Stimulated activated CD4-positive, alpha-beta T cell treated with anti-CD3 and anti-CD28 coated beads, Interleukin-12 subunit alpha, Interleukin-12 subunit beta, amount 100 ng/mL, for 48 hours (primary cell): ENCODE results near the gene GAS7.
"Not testable (repeated sequence)": the region's sequence is repeated elsewhere in the genome, so short reads cannot be mapped to it uniquely, and the experiment has no call there.

Experiments
- DNase-seq, 3 donors: peaks; one replicate each; pipeline ENCODE4 v3.0.0-alpha.2; 2020; ENCODE audit warnings: low read depth in 2 of 3, low spot score in 1 of 3

Gene GAS7

DNA sequence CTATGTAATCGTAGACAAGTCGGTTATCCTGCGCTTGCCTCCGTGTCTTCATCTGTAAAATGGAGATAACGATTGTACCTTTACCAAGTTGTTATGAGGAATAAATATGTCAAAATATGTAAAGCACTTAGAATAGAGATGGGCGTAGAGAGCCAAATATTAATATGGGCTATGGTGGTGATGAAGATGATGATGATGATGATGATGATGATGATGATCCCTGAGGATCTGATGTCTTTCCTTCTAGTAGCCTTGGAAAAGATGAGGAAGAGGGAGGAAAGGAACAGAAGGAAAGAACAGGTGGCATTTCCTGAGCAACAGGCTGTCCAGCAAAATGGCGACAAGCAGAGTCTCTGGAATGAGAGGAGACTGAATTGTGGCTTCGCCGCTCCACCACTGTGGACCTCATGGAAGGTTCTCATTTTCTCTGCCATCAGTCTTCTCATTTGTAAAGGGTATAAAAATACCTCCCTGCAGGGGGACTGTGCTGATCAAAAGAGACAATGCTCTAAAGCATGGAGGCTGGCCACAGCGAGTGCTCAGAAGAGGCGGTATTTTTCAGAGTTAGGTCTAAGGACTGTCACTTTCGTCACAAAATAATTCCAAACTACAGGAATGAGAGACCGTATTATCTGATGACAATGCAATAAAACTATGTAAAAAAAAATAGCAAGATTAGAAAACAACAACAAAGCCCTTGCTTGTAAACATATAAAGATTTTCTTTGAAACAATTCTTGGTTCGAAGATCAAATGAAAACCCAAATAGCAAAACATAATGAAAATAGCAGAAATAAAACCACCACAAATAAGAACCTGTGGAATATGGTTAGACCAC lies 276.2 kb downstream of the GAS7 start:
- no peak for DNase-seq

DNA sequence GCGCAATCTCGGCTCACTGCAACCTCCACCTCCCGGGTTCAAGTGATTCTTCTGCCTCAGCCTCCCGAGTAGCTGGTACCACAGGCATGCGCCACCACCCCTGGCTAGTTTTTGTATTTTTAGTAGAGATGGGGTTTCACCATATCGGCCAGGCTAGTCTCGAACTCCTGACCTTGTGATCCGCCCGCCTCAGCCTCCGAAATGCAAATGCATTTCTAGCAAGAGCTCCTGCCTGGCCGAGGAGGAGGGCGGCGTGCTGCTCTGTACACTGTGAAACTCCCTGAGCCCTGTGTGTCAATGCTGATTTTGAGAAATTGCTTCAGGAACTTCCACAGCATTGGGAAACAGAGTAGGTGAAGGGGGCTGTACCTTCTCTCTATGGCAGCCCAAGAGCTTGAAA lies 277.2 kb downstream of the GAS7 start:
- not testable (repeated sequence) for DNase-seq

DNA sequence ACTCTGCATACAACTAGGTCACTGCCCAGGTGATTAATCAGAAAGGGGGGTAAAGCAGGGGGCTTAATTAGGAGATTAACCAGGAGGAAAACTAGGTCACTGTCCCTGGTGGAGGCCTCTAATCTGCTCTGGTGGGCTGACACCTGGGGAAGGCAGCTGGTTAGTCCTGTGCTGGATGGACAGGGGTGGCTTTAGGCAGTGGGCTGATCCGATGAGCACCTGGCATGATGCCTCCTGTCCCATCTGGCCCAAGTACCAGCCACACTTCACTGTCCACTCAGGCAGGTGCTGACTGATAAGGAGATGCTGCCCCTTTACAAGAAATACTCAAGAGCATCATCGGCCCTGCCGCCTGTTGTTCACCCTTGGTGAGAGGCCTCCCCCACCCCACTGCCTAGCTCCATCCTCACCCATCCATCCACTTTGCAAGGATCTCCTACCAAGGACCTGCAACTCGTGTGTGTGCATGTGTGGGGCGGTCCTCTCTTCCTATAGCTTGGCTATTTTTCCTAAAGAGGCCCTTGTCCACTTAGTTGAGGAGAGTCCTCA lies 279.5 kb downstream of the GAS7 start:
- no peak for DNase-seq

DNA sequence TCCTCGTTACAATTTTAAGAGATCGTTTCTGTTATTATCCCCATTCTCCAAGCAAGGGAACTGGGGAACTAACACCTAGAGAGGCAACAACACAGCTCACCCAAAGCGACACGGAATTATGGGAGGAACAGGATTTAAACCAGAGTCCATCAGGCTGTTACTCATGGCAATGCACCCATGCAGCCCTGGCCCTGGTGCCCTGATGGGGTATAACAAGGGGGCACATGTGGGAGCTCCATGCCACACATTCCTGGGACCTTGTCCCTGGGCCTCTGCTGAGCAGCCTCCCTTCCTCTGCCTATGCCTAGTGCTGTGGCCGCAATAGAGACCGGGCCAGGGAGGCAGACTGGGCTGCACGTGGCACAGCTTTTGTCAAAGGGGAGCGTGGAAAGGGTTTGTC lies 280.1 kb downstream of the GAS7 start:
- no peak for DNase-seq

DNA sequence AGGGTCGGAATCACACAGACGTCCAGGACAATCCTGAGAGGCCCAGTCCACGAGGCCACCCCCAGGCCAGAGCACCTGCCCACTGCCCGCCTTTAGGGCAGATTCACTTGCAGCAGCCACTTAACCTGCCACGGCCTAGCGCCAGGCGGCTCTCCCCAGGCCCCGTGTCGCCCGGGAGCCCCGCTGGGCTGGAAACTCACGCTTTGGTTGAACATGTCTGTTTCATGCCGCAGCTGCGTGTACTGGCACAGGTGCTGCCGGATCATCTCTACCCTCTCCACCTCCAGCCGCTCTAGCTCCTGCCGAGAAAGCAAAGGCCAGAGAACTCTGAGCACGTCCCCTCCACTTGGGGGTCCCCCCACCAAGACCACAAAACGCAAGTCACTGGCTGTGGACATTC lies 280.6 kb downstream of the GAS7 start:
- no peak for DNase-seq

DNA sequence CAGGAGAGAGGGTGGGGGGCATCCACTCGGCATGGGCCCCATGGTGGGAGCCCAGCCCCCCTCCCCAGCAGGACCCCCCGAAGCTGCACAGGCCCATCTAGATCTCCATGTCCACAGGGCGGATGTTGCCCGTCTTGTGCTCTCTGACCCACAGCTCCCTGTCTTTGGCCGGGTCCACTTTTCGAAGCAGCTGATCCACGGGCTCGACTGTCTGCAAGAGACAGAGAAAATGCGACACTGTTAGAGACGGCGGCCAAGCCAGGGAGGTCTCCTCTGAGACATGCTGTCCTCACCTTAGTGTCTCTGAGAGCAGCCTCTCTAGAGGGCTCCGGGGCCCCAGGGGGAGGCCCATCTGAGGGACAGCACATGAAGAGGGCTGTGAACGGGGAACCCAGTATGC lies 281.3 kb downstream of the GAS7 start:
- DNase-seq = no peak

DNA sequence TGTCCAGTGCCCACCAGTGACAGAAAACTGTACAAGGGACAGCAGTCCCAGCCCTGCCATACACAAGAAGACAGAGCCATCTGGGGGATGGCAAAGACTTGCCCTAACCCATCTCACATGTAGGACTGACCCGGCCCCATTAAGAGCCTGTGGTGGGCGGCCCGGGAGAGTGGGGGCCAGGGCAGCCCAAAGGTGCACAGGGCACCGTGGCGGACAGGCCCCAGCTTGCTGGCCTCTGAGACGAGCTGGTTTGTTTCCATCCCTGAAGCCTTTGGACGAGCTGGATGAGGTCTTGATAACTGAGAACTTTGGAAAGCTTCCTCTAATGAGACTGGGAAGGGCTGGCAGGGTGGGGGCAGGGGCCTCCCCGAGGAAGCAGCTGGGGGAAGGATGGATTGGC lies 282.3 kb downstream of the GAS7 start:
- no peak for DNase-seq

DNA sequence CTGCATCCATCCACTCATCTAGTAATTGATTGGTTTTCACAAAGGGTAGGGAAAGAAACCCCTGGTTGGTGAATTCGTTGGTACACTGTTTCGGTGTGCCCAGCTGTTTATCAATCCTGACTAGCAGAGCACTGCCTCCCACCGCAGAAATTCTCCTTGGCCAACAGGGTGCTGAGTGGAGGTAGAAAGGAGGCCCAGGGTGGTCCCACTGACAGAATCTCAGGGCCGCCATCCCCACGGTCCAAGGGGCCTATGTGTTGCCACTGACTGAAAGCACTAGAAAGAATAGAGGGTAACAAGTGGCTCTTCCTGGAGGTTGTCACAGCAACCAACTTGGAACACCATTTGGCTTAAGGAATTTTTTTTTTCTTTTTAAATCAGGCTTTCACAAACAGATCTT lies 284.9 kb downstream of the GAS7 start:
- DNase-seq = no peak

DNA sequence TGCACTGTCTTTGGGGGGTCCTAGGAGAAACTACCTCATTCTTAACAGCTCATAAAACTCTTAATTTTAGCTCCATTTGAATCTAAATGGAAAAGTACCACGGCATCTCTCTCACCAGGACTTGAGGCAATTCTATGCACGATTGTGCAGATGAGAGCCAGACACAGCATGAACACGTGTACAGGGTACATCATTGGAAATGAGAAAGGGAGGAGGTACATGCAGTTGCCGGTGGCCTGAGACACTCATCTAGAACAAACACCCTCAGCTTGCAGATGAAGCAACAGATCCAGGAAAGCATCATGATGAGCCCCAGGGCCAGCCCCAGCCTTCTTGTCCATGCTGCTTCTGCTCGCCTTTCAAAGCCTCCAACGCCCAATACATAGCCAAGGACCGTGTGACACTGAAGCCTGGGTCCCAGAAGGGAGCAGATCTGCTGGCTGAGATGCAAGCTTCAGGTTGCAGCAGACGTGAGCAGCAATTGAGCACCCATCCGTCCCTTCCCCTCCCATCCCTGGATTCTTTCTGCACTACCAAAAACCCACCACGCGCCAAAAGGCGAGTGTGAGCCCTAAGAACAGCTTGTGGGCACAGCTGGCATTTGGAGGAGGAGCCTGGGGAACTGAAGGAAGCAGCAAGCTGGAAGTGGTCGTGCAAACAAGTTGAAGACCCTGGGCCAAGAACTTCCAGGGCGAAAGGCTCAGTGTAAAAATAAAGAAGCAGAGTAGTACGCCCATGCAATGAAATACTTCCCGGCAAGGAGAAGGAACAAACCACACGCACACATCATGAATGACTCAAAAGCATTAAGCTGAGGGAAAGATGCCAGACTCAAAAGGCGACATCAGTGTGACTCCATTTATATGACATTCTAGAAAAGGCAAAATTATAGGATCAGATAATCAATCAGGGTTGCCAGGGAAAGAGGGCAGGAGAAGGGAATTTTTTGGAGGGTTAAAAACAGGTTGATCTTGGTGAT lies 286.0 kb downstream of the GAS7 start:
- no peak for DNase-seq

DNA sequence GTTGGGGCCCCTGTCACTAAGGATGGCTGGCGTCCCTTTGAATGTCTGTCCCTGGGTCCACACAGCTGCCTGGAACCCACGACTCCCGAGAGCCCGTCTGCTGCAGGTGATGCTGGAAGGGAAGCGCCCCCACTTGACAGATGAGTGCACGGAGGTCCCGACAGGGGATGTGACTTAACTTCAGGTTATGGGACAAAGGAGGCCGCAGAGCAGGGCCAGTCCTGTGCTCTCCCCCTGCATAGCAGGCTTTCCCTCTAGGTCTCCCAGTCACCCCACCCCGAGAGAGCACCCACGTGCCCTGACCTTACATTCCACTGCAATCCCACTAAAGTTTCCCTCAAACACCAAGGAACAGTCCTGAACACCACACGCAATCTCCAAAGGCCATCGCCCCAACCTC lies 287.3 kb downstream of the GAS7 start:
- no peak for DNase-seq

DNA sequence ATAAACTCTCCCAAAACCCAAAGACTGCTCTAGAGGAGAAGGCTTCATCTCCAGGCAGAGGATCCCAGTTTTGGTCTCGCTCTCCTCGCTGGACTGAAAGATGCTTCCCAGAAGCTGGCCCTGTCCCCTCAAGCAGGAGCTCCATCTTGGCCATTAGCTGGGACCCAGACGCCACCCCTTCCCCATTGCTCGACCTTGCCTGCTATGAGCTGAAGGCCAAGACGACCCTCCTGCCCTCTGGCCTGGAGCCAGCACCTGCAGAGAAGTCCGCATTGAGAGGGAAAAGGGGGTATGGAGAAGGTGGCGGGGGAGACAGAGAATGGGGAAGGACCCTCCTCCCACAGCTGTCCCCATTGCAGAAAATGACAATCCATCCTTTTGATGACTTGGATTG lies 289.8 kb downstream of the GAS7 start:
- no peak for DNase-seq

DNA sequence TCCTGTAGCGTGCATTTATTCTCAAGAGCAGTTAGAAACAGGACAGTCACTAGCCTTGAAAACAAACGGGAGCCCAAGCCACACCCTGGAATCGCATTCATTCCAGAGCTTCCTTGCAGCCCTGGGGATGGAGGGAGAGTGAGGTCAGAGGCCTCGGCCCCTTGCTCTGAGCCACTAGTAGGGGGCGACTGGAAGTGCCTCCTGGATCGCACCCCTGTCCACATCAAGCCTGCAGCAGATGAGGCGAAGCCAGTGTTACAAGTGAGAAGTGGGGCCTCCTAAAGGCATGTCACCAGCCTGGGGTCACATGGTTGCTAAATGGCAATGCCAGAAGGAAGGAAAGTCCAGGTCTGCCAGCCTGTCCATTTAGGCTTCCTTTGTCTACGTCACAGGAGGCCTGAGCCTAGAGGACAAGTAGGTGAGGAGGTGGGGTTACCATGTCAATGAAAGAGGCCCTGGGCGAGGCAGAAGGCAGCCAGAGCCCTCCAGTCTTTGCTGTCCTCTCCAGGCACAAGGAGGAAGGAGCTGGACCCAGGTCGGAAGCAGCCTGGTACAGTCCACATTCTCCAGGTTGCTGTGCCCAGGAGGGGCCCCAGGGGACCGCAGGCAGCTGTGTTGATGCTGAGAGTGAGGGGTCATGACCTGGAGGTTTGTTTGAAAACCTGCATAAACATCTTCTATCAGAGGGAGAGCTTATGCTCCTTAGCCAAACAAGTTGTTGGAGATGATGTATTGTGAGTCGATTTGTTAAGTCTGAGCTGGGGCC lies 290.3 kb downstream of the GAS7 start:
- DNase-seq = no peak

DNA sequence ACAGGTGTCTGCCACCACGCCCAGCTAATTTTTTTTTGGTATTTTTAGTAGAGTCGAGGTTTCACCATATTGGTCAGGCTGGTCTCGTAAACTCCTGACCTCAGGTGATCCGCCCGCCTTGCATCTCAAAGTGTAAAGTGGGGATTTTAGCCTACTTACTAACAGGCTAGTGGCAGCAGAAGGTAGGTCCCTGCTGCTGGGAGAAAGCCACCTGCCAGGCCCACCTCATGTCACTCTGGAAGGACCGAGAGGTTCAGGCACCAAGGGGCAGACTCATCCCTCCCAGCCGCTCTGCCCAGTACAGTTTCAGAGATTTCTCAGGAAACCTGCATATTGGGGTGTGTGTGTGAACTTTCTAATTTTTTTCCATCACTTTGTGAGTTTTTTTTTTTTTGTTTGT lies 291.3 kb downstream of the GAS7 start:
- no peak for DNase-seq

DNA sequence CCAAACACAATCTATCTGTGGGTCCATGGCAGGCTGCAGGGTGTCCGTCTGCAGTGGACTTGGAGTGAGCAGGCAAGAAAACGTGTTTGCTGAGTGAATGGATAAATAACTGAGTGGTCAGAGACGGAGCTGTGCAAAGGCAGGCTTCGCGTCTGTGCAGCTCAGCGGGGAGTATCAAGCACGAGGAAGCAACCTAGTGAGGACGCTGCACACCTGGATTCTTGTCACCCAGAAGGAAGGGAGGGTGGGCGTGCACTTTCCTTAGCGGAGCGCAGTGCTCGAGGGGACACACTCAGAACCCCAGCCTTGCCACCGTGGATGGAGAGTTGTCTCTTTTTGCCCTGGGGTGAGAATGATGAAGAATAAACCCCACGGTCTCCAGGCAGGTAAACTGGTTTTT lies 291.8 kb downstream of the GAS7 start:
- DNase-seq = no peak

DNA sequence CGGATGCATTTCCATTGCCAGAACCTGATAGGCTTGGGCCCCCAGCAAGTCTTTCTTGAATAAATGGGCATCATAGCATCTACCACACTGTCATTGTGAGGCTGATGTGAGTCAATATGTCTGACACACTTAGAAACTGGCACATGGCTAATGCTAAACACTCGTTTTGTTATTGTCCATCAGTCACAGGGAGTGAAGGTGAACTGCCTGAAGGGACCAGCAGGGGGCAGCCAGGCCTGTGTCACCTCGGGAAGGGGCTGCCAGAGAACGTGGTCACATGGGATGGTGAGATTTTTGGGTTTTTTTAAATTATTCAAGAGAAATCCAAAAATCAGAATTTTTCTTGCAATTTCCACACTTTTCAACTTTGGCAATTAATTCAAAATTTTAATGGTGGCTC lies 292.5 kb downstream of the GAS7 start:
- peak in 1 of 3 donors; percentile 22 for DNase-seq

DNA sequence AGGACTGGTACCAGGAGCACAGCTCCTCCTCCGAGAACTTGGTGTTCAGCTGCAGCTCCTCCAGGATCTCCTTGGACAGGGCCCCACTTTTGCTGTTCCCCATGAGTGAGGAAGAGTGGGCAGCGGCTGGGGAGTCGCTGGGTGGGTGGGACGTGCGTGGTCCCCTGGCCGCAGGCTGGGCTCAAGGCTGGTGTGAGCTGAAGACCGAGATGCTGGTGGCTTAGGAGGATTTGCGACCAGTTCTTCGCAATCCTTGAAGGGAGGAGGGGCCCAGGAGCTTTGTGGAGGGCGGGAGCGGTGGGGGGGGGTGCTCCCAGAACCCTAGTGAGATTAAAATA lies 293.4 kb downstream of the GAS7 start, which contains the start of gene RCVRN:
Gene RCVRN (minus strand): TSS at position 194 of the 338 bp plus-strand sequence. CDS start 91 bp downstream, at position 103.
- DNase-seq = no peak

DNA sequence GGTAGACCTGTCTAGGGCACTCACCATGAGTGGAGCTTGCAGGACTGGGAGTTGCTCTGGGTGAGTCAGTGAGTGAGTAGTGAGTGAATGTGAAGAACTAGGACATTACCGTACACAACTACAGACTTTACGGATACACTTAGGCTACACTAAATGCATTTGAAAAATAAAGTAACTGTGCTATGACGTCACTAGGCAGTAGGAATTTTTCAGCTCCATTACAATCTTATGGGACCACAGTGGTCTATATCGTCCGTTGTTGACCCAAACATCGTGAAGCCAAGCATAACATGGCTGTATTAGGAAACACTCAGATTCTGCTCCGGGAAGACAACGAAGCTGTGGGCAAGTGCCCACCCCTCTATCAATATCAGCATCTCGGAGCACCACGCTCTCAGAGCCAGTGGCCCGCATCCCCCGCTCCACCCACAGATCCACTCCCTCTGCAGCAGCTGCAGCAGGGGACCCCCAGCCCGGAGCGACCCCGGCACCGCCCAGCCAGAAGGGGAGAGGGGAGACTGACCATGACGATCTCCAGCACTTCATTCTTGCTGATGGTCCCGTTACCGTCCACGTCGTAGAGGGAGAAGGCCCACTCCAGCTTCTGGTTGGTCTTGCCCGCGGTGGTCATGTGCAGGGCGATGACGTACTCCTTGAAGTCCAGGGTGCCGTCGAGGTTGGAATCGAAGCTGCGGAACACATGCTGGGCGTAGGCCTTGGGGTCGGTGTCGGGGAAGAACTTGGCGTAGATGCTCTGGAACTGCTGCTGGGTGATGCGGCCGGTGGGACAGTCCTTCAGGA lies 293.9 kb downstream of the GAS7 start:
- no peak for DNase-seq

DNA sequence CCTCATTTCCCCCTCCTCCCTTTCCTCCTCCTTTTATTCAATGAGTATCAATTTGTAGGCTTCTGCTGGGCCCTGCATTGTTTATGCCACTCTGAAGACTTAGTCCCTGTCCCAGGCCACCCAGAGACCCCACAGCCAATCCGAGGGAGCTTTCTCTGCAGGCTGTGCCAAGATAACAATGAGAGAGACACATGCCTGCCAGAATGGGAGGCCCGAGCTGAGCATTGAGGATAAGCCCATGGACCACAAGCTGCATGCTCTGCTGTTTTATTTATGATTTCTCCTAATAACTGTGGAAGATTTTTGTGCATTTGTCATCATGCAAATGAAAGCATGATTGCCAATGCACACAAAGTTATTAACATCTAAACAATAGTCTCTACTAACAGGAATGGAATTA lies 296.3 kb downstream of the GAS7 start:
- no peak for DNase-seq

DNA sequence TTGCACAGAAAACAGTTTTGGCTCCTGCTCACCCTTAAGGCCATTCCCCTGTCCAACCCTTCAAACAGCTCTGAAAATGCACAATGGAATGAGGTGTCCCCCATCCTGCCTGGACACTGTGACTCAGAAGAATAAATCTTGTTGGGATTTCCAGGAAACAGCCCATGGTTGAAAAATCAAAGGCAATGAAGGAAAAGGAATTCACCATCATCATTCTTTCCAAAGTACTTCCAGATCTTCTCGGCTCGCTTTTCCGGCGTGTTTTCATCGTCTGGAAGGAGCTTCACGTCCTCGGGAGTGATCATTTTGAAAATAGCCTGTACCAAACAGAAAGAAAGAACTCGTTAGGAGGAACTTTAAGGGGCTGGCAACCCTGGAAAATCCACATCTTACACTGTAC lies 297.6 kb downstream of the GAS7 start:
- no peak for DNase-seq

DNA sequence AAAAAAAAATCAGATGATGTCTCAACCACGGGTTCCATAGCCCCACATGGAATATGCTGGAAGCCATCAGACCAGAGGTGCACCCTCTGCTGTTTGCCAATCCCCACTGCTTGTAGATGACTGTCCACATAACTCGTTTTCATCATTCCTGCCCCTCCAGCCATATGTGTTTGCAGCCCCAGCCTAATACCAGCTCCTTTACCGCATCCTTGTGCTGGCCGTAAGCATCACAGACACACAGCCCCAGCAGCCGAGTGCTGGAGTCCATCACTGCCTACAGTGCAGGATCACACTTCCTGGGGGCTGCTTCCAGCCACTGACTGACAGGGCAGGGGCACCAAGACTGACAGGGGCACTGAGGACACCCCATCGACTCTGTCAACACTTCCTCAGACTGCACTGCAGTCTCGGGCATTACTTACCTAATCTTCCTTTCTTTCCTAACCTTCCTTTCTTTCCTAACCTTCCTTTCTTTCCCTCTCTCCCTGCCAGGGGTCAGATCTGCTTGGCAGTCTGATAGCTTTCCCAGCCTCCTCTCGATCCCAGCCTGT lies 298.3 kb downstream of the GAS7 start:
- DNase-seq = no peak
